Liver (tissue), 9 donors: Measurements from ENCODE around the gene SGCD. TPM values are rescaled to one million over a fixed set of nuclear protein-coding genes. Genes with fewer than 3 reads are reported as not detected.

Experiments used
- DNase-seq: peaks from one replicate; pipeline ENCODE4 v3.0.0-alpha.2; 2017; ENCODE audit warnings: low spot score
- H3K27ac ChIP-seq, 2 donors: one replicate each; pipeline ENCODE4 v1.7.0; 2013; ENCODE audit warnings: inconsistent platforms in 2 of 2, low read length in 2 of 2, control low read depth in 1 of 2, low read depth in 1 of 2, mild to moderate bottlenecking in 1 of 2
- H3K27me3 ChIP-seq, 4 donors: one replicate each; pipeline versions ENCODE4 v1.6.1 to v1.7.0; 2013; ENCODE audit warnings: low read length in 3 of 4, inconsistent platforms in 1 of 4, mild to moderate bottlenecking in 1 of 4, moderate library complexity in 1 of 4; ENCODE audit not compliant: control insufficient read depth in 4 of 4, insufficient read depth in 4 of 4
- H3K36me3 ChIP-seq, 4 donors: one replicate each; pipeline versions ENCODE4 v1.6.1 to v1.7.0; 2013; ENCODE audit warnings: low read length in 3 of 4, mild to moderate bottlenecking in 3 of 4, low read depth in 1 of 4, moderate library complexity in 1 of 4; ENCODE audit not compliant: control insufficient read depth in 4 of 4, insufficient read depth in 3 of 4
- H3K4me1 ChIP-seq, 4 donors: one replicate each; pipeline versions ENCODE4 v1.6.1 to v1.7.0; 2013; ENCODE audit warnings: low read length in 3 of 4, mild to moderate bottlenecking in 3 of 4, moderate library complexity in 1 of 4; ENCODE audit not compliant: control insufficient read depth in 4 of 4, insufficient read depth in 4 of 4
- H3K4me3 ChIP-seq, 3 donors: one replicate each; pipeline versions ENCODE4 v1.6.1 to v1.7.0; 2013; ENCODE audit warnings: low read length in 3 of 3, control low read depth in 1 of 3, low read depth in 1 of 3, mild to moderate bottlenecking in 1 of 3
- H3K9ac ChIP-seq, 2 donors: one replicate each; pipeline ENCODE4 v1.7.0; 2013; ENCODE audit warnings: low read length in 2 of 2, mild to moderate bottlenecking in 2 of 2, moderate library complexity in 2 of 2, control low read depth in 1 of 2, low read depth in 1 of 2
- H3K9me3 ChIP-seq, 4 donors: one replicate each; pipeline versions ENCODE4 v1.6.1 to v1.7.0; 2013; ENCODE audit warnings: low read length in 3 of 4; ENCODE audit not compliant: control insufficient read depth in 4 of 4
- ATF3 ChIP-seq: IDR thresholded peaks from 2 replicates; pipeline ENCODE4 v1.6.1; 2016; ENCODE audit warnings: antibody characterized with exemption
- CTCF ChIP-seq: fragments of 150-350 bp; IDR thresholded peaks from 2 replicates; pipeline ENCODE4 v1.5.1; 2017; ENCODE audit warnings: improper control_type of control experiment, low read depth, low read length; ENCODE audit not compliant: missing input control
- EGR1 ChIP-seq, 2 donors: IDR thresholded peaks; 2 replicates each; pipeline ENCODE4 v1.6.1; 2016 to 2018; ENCODE audit warnings: antibody characterized with exemption in 2 of 2, low read depth in 2 of 2
- FOXA1 ChIP-seq: IDR thresholded peaks from 2 replicates; pipeline ENCODE4 v1.6.1; 2016; ENCODE audit warnings: antibody characterized with exemption
- FOXA2 ChIP-seq: IDR thresholded peaks from 2 replicates; pipeline ENCODE4 v1.6.1; 2016; ENCODE audit warnings: antibody characterized with exemption
- GABPA ChIP-seq, 2 donors: IDR thresholded peaks in 1 of 2; conservative IDR thresholded peaks in 1 of 2; 2 replicates each; pipeline ENCODE4 v1.6.1; 2016; ENCODE audit warnings: antibody characterized with exemption in 2 of 2, mild to moderate bottlenecking in 1 of 2, moderate library complexity in 1 of 2
- HNF4A ChIP-seq, 2 donors: conservative IDR thresholded peaks; 2 replicates each; pipeline ENCODE4 v1.6.1; 2016; ENCODE audit warnings: antibody characterized with exemption in 2 of 2, mild to moderate bottlenecking in 2 of 2
- HNF4G ChIP-seq: IDR thresholded peaks from 2 replicates; pipeline ENCODE4 v1.6.1; 2016; ENCODE audit warnings: antibody characterized with exemption
- JUND ChIP-seq, 2 donors: IDR thresholded peaks; 2 replicates each; pipeline ENCODE4 v1.6.1; 2016; ENCODE audit warnings: antibody characterized with exemption in 2 of 2
- MAX ChIP-seq: IDR thresholded peaks from 2 replicates; pipeline ENCODE4 v1.6.1; 2016; ENCODE audit warnings: antibody characterized with exemption
- NR2F2 ChIP-seq: IDR thresholded peaks from 2 replicates; pipeline ENCODE4 v1.6.1; 2016; ENCODE audit warnings: antibody characterized with exemption
- RAD21 ChIP-seq, 2 donors: IDR thresholded peaks; 2 replicates each; pipeline ENCODE4 v1.6.1; 2016; ENCODE audit warnings: antibody characterized with exemption in 2 of 2, mild to moderate bottlenecking in 2 of 2
- RXRA ChIP-seq, 2 donors: IDR thresholded peaks; 2 replicates each; pipeline ENCODE4 v1.6.1; 2017 to 2018; ENCODE audit warnings: antibody characterized with exemption in 2 of 2, mild to moderate bottlenecking in 1 of 2
- SP1 ChIP-seq: IDR thresholded peaks from 2 replicates; pipeline ENCODE4 v1.6.1; 2018; ENCODE audit warnings: antibody characterized with exemption, mild to moderate bottlenecking
- TAF1 ChIP-seq: conservative IDR thresholded peaks from 2 replicates; pipeline ENCODE4 v1.6.1; 2016; ENCODE audit warnings: antibody characterized with exemption, mild to moderate bottlenecking
- YY1 ChIP-seq: IDR thresholded peaks from 2 replicates; pipeline ENCODE4 v1.6.1; 2016; ENCODE audit warnings: antibody characterized with exemption, mild to moderate bottlenecking
- WGBS: extraction: QIAGEN DNeasy Blood & Tissue Kit; methylation state at CpG from one replicate; pipeline ENCODE4 v1.1.7; 2013; 5-methylcytosine and 5-hydroxymethylcytosine counted together
- polyA plus RNA-seq, 2 donors: library from polyadenylated mRNA; stranded (reverse) in 1 of 2; unstranded in 1 of 2; fragments of 200-250 nt in 1 of 2; fragments of >200 nt in 1 of 2; fragmentation: Nextera tagmentation in 1 of 2; extraction: Ambion mirVana in 1 of 2; gene quantifications; one replicate each; pipeline versions ENCODE4 v1.2.1 to v1.2.3, GENCODE V29; 2013 to 2015
- total RNA-seq, 2 donors: library from RNA; depleted of rRNA; stranded (reverse); fragments of >200 nt; gene quantifications; one replicate each; pipeline ENCODE4 v1.2.3, GENCODE V29; 2014
- TF ChIP-seq, protein P1 (sequence below): IDR thresholded peaks from 2 replicates; pipeline ENCODE4 v1.6.1; 2016; ENCODE audit warnings: antibody characterized with exemption, mild to moderate bottlenecking
- donor health status: healthy.
- donor health status: healthy.
- donor health status: healthy.
- donor health status: healthy.
- donor health status: healthy.

The SGCD gene
- total and polyA plus RNA-seq, 4 donors, result 0.35 to 1.7 (median 1.0) TPM

DNA sequence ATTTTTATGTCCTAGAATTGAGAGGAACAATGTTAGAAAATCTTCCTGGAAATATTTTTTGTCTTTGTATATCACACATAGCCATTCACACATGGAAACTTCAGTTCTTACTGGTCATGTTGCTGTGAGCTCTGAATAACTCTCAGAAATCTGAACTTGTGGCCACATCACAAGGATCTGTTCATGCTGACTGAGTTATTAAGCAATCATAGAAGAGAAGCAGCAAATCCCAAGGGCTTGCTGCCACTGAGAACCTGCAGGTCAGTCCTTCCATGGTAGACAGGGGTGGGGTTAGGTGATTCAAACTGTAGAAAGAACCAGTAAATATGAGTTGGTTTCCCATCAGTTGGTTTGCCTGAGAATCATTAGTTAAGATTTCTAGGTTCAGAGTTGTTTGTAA lies 27.6 kb downstream of the SGCD start (continued):
- TF ChIP-seq, protein P1, sequence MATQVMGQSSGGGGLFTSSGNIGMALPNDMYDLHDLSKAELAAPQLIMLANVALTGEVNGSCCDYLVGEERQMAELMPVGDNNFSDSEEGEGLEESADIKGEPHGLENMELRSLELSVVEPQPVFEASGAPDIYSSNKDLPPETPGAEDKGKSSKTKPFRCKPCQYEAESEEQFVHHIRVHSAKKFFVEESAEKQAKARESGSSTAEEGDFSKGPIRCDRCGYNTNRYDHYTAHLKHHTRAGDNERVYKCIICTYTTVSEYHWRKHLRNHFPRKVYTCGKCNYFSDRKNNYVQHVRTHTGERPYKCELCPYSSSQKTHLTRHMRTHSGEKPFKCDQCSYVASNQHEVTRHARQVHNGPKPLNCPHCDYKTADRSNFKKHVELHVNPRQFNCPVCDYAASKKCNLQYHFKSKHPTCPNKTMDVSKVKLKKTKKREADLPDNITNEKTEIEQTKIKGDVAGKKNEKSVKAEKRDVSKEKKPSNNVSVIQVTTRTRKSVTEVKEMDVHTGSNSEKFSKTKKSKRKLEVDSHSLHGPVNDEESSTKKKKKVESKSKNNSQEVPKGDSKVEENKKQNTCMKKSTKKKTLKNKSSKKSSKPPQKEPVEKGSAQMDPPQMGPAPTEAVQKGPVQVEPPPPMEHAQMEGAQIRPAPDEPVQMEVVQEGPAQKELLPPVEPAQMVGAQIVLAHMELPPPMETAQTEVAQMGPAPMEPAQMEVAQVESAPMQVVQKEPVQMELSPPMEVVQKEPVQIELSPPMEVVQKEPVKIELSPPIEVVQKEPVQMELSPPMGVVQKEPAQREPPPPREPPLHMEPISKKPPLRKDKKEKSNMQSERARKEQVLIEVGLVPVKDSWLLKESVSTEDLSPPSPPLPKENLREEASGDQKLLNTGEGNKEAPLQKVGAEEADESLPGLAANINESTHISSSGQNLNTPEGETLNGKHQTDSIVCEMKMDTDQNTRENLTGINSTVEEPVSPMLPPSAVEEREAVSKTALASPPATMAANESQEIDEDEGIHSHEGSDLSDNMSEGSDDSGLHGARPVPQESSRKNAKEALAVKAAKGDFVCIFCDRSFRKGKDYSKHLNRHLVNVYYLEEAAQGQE, result no peak
- TF ChIP-seq FOXA2, result no peak
- no peak for TF ChIP-seq RAD21 (IDR thresholded peaks at IDR 0.05)
- no peak for TF ChIP-seq FOXA1
- TF ChIP-seq ATF3, result no peak
- TF ChIP-seq JUND (IDR thresholded peaks at IDR 0.05), result no peak
- no peak for TF ChIP-seq TAF1
- TF ChIP-seq RXRA (IDR thresholded peaks at IDR 0.05), result no peak
- no peak for TF ChIP-seq YY1
- no peak for TF ChIP-seq HNF4A (conservative IDR thresholded peaks at IDR 0.05)

GRCh38 chr5:156356238-156356637 lies 29.3 kb downstream of the SGCD start:
- Histone ChIP-seq H3K4me1 (no peaks in the 10 kb centered on the region), H3K9me3 (no peaks in the 10 kb centered on the region), H3K36me3 (no peaks in the 10 kb centered on the region), H3K9ac (no peak overlapping the region), H3K27me3 (no peaks in the 10 kb centered on the region), H3K4me3 (no peak overlapping the region), H3K27ac (no peak overlapping the region)
- TF ChIP-seq JUND (IDR thresholded peaks at IDR 0.05) (no peak), NR2F2 (no peak), SP1 (no peak), HNF4G (no peak), RAD21 (IDR thresholded peaks at IDR 0.05) (no peak), EGR1 (IDR thresholded peaks at IDR 0.05; ENCODE audit: low read depth in 2 of 2) (no peak), GABPA (IDR thresholded peaks at IDR 0.05 in 1 of 2, conservative IDR thresholded peaks at IDR 0.05 in 1 of 2) (no peak), TAF1 (no peak), YY1 (no peak), CTCF (no peak), FOXA1 (no peak), HNF4A (conservative IDR thresholded peaks at IDR 0.05) (no peak), RXRA (IDR thresholded peaks at IDR 0.05) (no peak)
- no peak for DNase-seq
- WGBS, result 74% methylated on average over 2 of the region's 2 CpGs

GRCh38 chr5:156359476-156359875 lies 32.5 kb downstream of the SGCD start:
- H3K4me3 ChIP-seq, result no peak overlapping the region
- H3K9ac ChIP-seq, result no peak overlapping the region
- no peak overlapping the region for H3K27ac ChIP-seq
- no peaks in the 10 kb centered on the region for H3K36me3 ChIP-seq
- 80% methylated on average over 1 of the region's 1 CpG for WGBS
- H3K27me3 ChIP-seq, result no peaks in the 10 kb centered on the region
- no peaks in the 10 kb centered on the region for H3K4me1 ChIP-seq
- H3K9me3 ChIP-seq, result no peaks in the 10 kb centered on the region
- DNase-seq, result no peak
- no peak for TF ChIP-seq FOXA2
- TF ChIP-seq NR2F2, result no peak
- TF ChIP-seq RAD21 (IDR thresholded peaks at IDR 0.05), result no peak
- TF ChIP-seq EGR1 (IDR thresholded peaks at IDR 0.05; ENCODE audit: low read depth in 2 of 2), result no peak
- TF ChIP-seq, protein P1, result no peak
- TF ChIP-seq MAX, result no peak
- no peak for TF ChIP-seq YY1
- no peak for TF ChIP-seq RXRA (IDR thresholded peaks at IDR 0.05)
- TF ChIP-seq HNF4G, result no peak
- no peak for TF ChIP-seq GABPA (IDR thresholded peaks at IDR 0.05 in 1 of 2, conservative IDR thresholded peaks at IDR 0.05 in 1 of 2)
- TF ChIP-seq ATF3, result no peak
- no peak for TF ChIP-seq HNF4A (conservative IDR thresholded peaks at IDR 0.05)
- no peak for TF ChIP-seq JUND (IDR thresholded peaks at IDR 0.05)
- no peak for TF ChIP-seq SP1
